ENCODE results near the gene NPAS3.

The NPAS3 gene

GRCh38 chr14:32934881-32935633 is 3.6 kb upstream of the NPAS3 start:
- no peaks in the 10 kb centered on the region for H3K79me2 ChIP-seq (ENCODE audit: insufficient read depth, low read length)
- no peak overlapping the region for H2AFZ ChIP-seq (ENCODE audit: low read depth, low read length)
- TF ChIP-seq, protein P1, sequence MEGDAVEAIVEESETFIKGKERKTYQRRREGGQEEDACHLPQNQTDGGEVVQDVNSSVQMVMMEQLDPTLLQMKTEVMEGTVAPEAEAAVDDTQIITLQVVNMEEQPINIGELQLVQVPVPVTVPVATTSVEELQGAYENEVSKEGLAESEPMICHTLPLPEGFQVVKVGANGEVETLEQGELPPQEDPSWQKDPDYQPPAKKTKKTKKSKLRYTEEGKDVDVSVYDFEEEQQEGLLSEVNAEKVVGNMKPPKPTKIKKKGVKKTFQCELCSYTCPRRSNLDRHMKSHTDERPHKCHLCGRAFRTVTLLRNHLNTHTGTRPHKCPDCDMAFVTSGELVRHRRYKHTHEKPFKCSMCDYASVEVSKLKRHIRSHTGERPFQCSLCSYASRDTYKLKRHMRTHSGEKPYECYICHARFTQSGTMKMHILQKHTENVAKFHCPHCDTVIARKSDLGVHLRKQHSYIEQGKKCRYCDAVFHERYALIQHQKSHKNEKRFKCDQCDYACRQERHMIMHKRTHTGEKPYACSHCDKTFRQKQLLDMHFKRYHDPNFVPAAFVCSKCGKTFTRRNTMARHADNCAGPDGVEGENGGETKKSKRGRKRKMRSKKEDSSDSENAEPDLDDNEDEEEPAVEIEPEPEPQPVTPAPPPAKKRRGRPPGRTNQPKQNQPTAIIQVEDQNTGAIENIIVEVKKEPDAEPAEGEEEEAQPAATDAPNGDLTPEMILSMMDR (IDR thresholded peaks at IDR 0.05; ENCODE audit: borderline replicate concordance, extremely low read depth, low read length, poor library complexity, severe bottlenecking) = no peak
- TF ChIP-seq EZH2 (IDR thresholded peaks at IDR 0.05; ENCODE audit: borderline replicate concordance, low read depth, low read length, severe bottlenecking) = no peak
- H3K4me1 ChIP-seq (ENCODE audit: insufficient read depth, low read length) = no peaks in the 10 kb centered on the region
- H3K27me3 ChIP-seq (ENCODE audit: insufficient read depth, low read length, poor library complexity) = no peaks in the 10 kb centered on the region
- ATAC-seq (ENCODE audit: insufficient read depth, low read depth) (no peak), DNase-seq (no peak)
- H4K20me1 ChIP-seq (ENCODE audit: insufficient read depth, low read length) = no peaks in the 10 kb centered on the region
- H3K9me3 ChIP-seq (ENCODE audit: insufficient read depth, low read length, severe bottlenecking) = no peaks in the 10 kb centered on the region
- no peak overlapping the region for H3K4me3 ChIP-seq (ENCODE audit: low read depth in 1 of 2, low read length in 2 of 2)
- no peaks in the 10 kb centered on the region for H3K36me3 ChIP-seq (ENCODE audit: insufficient read depth, low read length)
- no peak overlapping the region for H3K9ac ChIP-seq (ENCODE audit: low read depth, low read length)
- H3K27ac ChIP-seq (ENCODE audit: low read length) = no peak overlapping the region
- no peak overlapping the region for H3K4me2 ChIP-seq (ENCODE audit: insufficient read depth, low read length)

DNA sequence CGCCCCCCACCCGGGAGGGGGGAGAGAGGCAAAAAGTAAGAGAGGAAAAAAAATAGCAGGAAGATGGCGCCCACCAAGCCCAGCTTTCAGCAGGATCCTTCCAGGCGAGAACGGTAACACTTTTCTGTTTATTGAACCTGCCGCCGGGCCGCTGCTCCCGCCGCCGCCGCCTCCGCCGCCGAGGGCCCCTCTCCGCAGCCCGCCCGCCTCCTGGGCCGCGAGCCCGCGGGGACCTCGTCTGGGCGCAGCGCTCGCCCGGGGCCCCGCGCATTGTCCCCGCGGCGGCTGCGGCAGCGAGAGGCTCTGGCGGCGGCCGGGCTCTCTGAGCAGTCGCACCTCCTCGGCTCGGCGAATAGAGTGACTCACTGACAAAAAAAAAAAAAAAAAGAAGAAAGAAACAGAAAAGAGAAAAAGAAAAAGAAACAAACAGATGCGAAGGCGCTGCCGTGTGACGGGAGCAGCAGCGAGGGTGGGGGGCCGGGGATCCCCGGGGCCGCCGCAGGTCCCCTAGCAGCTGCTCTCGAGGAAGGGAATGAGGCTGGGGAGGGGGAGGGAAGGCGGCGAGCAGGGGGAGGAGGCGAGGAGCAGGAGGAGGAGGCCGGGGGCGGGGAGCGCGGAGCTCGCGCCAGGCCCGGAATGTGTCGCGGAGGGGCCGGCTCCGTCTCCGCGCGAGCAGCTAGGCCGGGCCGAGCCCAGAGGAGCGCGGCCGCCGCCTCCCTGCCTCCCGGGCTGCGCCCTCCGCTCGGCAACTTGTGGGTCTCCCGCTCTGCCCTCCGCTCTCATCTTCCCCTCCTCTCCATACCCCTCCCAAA is 781 bp downstream of the NPAS3 start:
- H4K20me1 ChIP-seq (ENCODE audit: insufficient read depth, low read length) = no peaks in the 10 kb centered on the region
- H3K9me3 ChIP-seq (ENCODE audit: insufficient read depth, low read length, severe bottlenecking) = no peaks in the 10 kb centered on the region
- no peaks in the 10 kb centered on the region for H3K79me2 ChIP-seq (ENCODE audit: insufficient read depth, low read length)
- DNase-seq (no peak), ATAC-seq (ENCODE audit: insufficient read depth, low read depth) (no peak)
- no peak for TF ChIP-seq EZH2 (IDR thresholded peaks at IDR 0.05; ENCODE audit: borderline replicate concordance, low read depth, low read length, severe bottlenecking)
- TF ChIP-seq, protein P1 (IDR thresholded peaks at IDR 0.05; ENCODE audit: borderline replicate concordance, extremely low read depth, low read length, poor library complexity, severe bottlenecking) = no peak
- H3K27me3 ChIP-seq (ENCODE audit: insufficient read depth, low read length, poor library complexity) = no peaks in the 10 kb centered on the region
- no peak overlapping the region for H3K4me3 ChIP-seq (ENCODE audit: low read depth in 1 of 2, low read length in 2 of 2)
- no peak overlapping the region for H3K4me2 ChIP-seq (ENCODE audit: insufficient read depth, low read length)
- H2AFZ ChIP-seq (ENCODE audit: low read depth, low read length) = no peak overlapping the region
- H3K4me1 ChIP-seq (ENCODE audit: insufficient read depth, low read length) = no peaks in the 10 kb centered on the region
- no peak overlapping the region for H3K9ac ChIP-seq (ENCODE audit: low read depth, low read length)
- no peaks in the 10 kb centered on the region for H3K36me3 ChIP-seq (ENCODE audit: insufficient read depth, low read length)
- no peak overlapping the region for H3K27ac ChIP-seq (ENCODE audit: low read length)

DNA sequence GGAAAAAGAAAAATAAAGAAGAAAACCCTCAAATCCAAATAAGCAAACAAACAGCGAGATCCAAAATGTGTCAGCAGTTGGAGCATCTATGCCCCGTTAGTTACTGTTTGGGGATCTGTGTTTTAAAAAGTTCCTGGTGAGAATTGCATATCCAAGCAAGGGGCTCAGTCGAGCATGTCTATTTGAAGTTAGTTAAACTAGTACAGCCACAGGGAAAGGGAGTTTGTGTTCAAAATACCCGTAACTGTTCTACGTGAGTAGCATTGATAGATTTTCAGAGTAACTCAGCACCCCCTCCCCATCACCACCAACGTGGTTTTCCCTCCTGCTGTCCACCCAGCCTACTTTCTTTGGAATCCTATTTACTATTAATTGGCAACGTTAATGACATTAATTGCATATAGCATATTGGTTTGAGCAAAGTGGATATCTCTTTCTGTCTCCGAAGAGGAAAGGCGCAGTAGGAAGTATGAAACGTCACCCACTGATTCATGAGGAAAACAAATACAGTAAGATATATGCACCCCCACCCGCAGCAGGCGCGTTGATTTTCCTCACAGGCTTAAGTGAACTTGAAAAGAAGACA is 1.5 kb downstream of the NPAS3 start:
- no peaks in the 10 kb centered on the region for H3K36me3 ChIP-seq (ENCODE audit: insufficient read depth, low read length)
- H3K79me2 ChIP-seq (ENCODE audit: insufficient read depth, low read length) = no peaks in the 10 kb centered on the region
- H2AFZ ChIP-seq (ENCODE audit: low read depth, low read length) = no peak overlapping the region
- no peak overlapping the region for H3K4me3 ChIP-seq (ENCODE audit: low read depth in 1 of 2, low read length in 2 of 2)
- no peaks in the 10 kb centered on the region for H3K9me3 ChIP-seq (ENCODE audit: insufficient read depth, low read length, severe bottlenecking)
- H3K4me2 ChIP-seq (ENCODE audit: insufficient read depth, low read length) = no peak overlapping the region
- H4K20me1 ChIP-seq (ENCODE audit: insufficient read depth, low read length) = no peaks in the 10 kb centered on the region
- no peak for DNase-seq
- H3K27ac ChIP-seq (ENCODE audit: low read length) = no peak overlapping the region
- TF ChIP-seq, protein P1 (IDR thresholded peaks at IDR 0.05; ENCODE audit: borderline replicate concordance, extremely low read depth, low read length, poor library complexity, severe bottlenecking) = no peak
- TF ChIP-seq EZH2 (IDR thresholded peaks at IDR 0.05; ENCODE audit: borderline replicate concordance, low read depth, low read length, severe bottlenecking) = no peak
- H3K4me1 ChIP-seq (ENCODE audit: insufficient read depth, low read length) = no peaks in the 10 kb centered on the region
- H3K27me3 ChIP-seq (ENCODE audit: insufficient read depth, low read length, poor library complexity) = no peaks in the 10 kb centered on the region
- ATAC-seq (ENCODE audit: insufficient read depth, low read depth) = no peak
- H3K9ac ChIP-seq (ENCODE audit: low read depth, low read length) = no peak overlapping the region

Data from DND-41 (cell line).